ENCODE data around the gene DOCK2.

The DOCK2 gene

DNA sequence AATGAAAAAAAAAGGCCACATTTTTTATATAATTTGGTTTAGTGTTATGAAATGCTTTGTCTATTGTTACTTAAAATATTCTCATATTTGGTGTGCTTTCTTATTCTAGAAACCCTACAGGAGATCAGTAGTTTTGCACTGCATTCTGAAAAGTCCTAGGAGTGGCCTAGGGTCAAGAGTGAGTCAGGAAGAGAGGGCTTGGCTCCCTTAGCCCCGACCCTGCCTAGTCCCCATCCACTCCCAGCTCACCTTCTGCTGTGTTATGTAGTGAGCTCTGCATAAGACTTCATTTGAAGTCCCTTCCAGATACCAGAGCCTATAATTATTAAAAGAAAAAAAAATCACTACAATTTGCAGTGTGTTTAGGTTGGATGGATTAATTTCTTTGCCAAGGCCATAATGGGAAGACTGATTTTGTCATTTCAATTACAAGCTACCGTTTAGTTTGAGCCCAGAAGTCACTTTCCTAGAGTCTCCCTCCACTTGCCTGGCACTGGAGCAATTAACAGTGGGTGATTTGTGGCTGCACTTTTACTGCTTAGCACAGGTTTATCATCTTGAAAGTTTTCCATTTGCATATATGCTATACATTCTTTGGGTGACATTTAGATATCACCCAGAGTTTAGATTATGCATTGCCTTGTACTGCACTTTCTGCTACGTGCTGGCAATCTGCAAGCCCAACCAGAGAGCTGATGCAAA, 199.9 kb downstream of the DOCK2 start:
- no peak overlapping the region for H3K27ac ChIP-seq
- TF ChIP-seq ZFX (IDR thresholded peaks at IDR 0.05; ENCODE audit: borderline replicate concordance): no peak
- TF ChIP-seq, protein P1, sequence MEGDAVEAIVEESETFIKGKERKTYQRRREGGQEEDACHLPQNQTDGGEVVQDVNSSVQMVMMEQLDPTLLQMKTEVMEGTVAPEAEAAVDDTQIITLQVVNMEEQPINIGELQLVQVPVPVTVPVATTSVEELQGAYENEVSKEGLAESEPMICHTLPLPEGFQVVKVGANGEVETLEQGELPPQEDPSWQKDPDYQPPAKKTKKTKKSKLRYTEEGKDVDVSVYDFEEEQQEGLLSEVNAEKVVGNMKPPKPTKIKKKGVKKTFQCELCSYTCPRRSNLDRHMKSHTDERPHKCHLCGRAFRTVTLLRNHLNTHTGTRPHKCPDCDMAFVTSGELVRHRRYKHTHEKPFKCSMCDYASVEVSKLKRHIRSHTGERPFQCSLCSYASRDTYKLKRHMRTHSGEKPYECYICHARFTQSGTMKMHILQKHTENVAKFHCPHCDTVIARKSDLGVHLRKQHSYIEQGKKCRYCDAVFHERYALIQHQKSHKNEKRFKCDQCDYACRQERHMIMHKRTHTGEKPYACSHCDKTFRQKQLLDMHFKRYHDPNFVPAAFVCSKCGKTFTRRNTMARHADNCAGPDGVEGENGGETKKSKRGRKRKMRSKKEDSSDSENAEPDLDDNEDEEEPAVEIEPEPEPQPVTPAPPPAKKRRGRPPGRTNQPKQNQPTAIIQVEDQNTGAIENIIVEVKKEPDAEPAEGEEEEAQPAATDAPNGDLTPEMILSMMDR (IDR thresholded peaks at IDR 0.05): no peak

DNA sequence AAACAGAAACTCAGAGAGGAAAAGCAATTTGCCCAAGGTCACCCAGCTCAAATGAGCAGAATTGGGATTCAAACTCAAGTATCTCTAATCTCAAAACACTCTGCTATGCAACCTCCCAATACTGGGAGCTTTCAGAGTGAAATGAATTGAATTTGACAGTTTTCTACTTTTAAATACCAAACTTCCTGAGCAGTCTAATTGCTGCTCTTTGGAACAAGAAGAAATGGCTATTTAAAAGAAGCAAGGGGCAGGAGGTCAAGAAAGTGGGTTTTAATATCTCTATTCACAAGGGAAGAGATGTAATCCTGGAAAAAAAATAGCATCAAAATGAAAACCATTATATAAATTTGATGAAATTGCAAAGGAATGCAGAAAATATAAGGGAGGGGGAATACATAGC, 200.6 kb downstream of the DOCK2 start:
- H3K27ac ChIP-seq: no peak overlapping the region

GRCh38 chr5:169838688-169839087, 201.6 kb downstream of the DOCK2 start:
- no peak overlapping the region for H3K27ac ChIP-seq
- TF ChIP-seq ZFX (IDR thresholded peaks at IDR 0.05; ENCODE audit: borderline replicate concordance): no peak
- TF ChIP-seq, protein P1 (IDR thresholded peaks at IDR 0.05): no peak

More for the DNA sequence above, 200.6 kb downstream of the DOCK2 start:
- no peak for TF ChIP-seq ZFX (IDR thresholded peaks at IDR 0.05; ENCODE audit: borderline replicate concordance)
- TF ChIP-seq, protein P1 (IDR thresholded peaks at IDR 0.05): no peak

DNA sequence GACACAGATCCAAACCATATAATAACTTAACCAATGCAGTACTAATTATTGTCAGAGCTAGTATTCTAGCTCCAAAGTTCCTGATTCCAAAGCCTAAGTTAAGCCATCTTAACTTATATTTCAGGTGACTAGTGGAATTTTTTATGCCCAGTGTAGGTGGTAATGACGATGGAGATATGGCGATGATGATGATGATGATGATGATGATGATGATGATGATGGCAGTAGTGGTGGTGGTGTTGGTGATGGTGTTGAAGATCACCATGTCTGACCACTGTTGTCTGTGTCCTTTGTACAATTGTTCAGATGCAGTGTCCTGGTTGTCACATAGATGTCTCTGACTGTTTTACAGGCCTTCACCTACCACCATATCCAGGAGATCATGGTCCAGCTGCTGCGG, 203.3 kb downstream of the DOCK2 start:
- no peak overlapping the region for H3K27ac ChIP-seq
- TF ChIP-seq, protein P1 (IDR thresholded peaks at IDR 0.05): no peak
- no peak for TF ChIP-seq ZFX (IDR thresholded peaks at IDR 0.05; ENCODE audit: borderline replicate concordance)

DNA sequence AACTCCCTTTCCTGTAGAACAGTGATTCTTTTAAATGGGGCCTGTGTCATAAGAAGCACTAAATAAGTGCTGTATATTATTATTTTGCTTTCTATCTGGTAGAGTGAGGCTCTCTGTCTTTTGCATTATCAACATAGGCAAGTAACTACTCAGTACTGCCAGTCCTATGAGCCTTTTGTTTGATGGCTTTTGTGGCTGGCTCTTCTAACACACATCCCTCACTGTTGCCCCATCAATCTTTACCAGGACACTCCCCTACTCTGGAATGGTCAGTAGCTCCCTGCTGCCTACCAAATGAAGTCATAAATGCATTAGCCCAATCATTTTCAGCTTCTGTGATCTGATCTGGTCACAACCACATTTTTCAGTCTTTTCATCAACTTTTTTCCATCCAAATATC, 205.6 kb downstream of the DOCK2 start:
- no peak overlapping the region for H3K27ac ChIP-seq
- TF ChIP-seq, protein P1 (IDR thresholded peaks at IDR 0.05): no peak
- TF ChIP-seq ZFX (IDR thresholded peaks at IDR 0.05; ENCODE audit: borderline replicate concordance): no peak

GRCh38 chr5:169847519-169847918, 210.4 kb downstream of the DOCK2 start:
- TF ChIP-seq, protein P1 (IDR thresholded peaks at IDR 0.05): no peak
- no peak for TF ChIP-seq ZFX (IDR thresholded peaks at IDR 0.05; ENCODE audit: borderline replicate concordance)
- H3K27ac ChIP-seq: no peak overlapping the region

DNA sequence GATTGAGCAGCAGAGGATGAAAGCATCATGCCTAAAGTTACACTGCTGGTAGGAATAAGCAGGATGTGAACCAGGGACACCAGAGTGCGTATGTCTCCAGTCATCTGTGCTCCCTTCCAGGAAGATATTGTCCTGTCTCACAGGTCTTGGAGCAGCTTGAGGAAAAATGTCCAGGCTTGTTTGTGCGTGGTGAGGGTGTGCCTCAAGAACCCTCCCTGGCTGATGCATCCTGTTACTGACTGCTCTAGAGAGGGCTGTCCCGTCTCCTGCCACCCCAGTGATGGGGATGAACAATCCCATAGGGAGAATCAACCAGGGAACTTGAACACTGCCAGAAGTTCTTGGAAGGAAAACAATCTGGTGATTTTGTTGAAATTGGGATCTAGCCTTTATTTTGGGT, 211.2 kb downstream of the DOCK2 start:
- no peak overlapping the region for H3K27ac ChIP-seq
- TF ChIP-seq ZFX (IDR thresholded peaks at IDR 0.05; ENCODE audit: borderline replicate concordance): no peak
- TF ChIP-seq, protein P1 (IDR thresholded peaks at IDR 0.05): no peak
